OCI-LY3 (cell line): Measurements from ENCODE around the gene CARD14.

Experiments used
- H2AFZ ChIP-seq: fragments of 200-600, 300-600 bp; shearing (Covaris generic); 2 replicates; pipeline ENCODE4 v1.6.0; 2014; ENCODE audit warnings: antibody characterized with exemption, low read depth, low read length
- H3K27ac ChIP-seq: fragments of 200-600, 300-600 bp; sonication (generic); 2 replicates; pipeline ENCODE4 v1.5.1; 2014; ENCODE audit warnings: mild to moderate bottlenecking, low read length, moderate library complexity, mixed read lengths
- H3K27me3 ChIP-seq: fragments of 200-600, 300-600 bp; sonication (generic); 2 replicates; pipeline ENCODE4 v1.6.1; 2014; ENCODE audit warnings: low read depth, low read length, mixed read lengths
- H3K36me3 ChIP-seq: fragments of 200-600, 300-600 bp; sonication (generic); replicated peaks from 2 replicates; pipeline ENCODE3; 2014; ENCODE audit warnings: low read depth, low read length, mixed read lengths
- H3K4me1 ChIP-seq: fragments of 300-600, 200-600 bp; sonication (generic); 2 replicates; pipeline ENCODE4 v1.6.1; 2014; ENCODE audit warnings: low read length, mixed read lengths
- H3K4me2 ChIP-seq: fragments of 200-600, 300-600 bp; sonication (generic); 2 replicates; pipeline ENCODE4 v1.6.1; 2014; ENCODE audit warnings: low read length, mixed read lengths
- H3K4me3 ChIP-seq: fragments of 300-600, 200-600 bp; sonication (generic); 2 replicates; pipeline ENCODE4 v1.5.1; 2014; ENCODE audit warnings: antibody characterized with exemption, mild to moderate bottlenecking, low read length, moderate library complexity
- H3K79me2 ChIP-seq: fragments of 300-600, 200-600 bp; shearing (Covaris generic); 2 replicates; pipeline ENCODE4 v1.6.1; 2014; ENCODE audit warnings: mild to moderate bottlenecking, low read length, mixed read lengths
- H3K9ac ChIP-seq: fragments of 300-600, 200-600 bp; shearing (Covaris generic); 2 replicates; pipeline ENCODE4 v1.6.0; 2014; ENCODE audit warnings: mild to moderate bottlenecking, low read length, moderate library complexity
- H3K9me3 ChIP-seq: fragments of 200-600, 300-600 bp; shearing (Covaris generic); 2 replicates; pipeline ENCODE4 v1.6.1; 2014; ENCODE audit warnings: low read length, mixed read lengths; ENCODE audit not compliant: insufficient read depth
- H4K20me1 ChIP-seq: fragments of 200-600, 300-600 bp; sonication (generic); 2 replicates; pipeline ENCODE4 v1.6.1; 2016; ENCODE audit warnings: low read length, mixed read lengths; ENCODE audit not compliant: insufficient read depth
- CTCF ChIP-seq: fragments of 200-600, 300-600 bp; sonication (generic); IDR thresholded peaks from 2 replicates; pipeline ENCODE4 v1.5.1; 2014; ENCODE audit warnings: antibody characterized with exemption, low read length, low read depth
- EZH2phosphoT487 ChIP-seq: fragments of 200-600 bp; shearing (Covaris generic); IDR thresholded peaks from 2 replicates; pipeline ENCODE4 v1.6.1; 2018; ENCODE audit warnings: antibody characterized with exemption, mixed run types, low read depth

CARD14 gene

GRCh38 chr17:80229011-80229410, 59.2 kb downstream of the CARD14 start:
- H2AFZ ChIP-seq = no peak overlapping the region
- no peak overlapping the region for H3K4me3 ChIP-seq
- no peaks in the 10 kb centered on the region for H3K4me1 ChIP-seq
- no peak overlapping the region for H3K27ac ChIP-seq
- no peaks in the 10 kb centered on the region for H3K79me2 ChIP-seq
- no peaks in the 10 kb centered on the region for H3K27me3 ChIP-seq
- H4K20me1 ChIP-seq = no peaks in the 10 kb centered on the region
- no peak overlapping the region for H3K9ac ChIP-seq
- no peak for TF ChIP-seq CTCF
- TF ChIP-seq EZH2phosphoT487 = no peak
- H3K4me2 ChIP-seq = no peak overlapping the region
- peaks cover 16% of the 10 kb centered on the region for H3K36me3 ChIP-seq
- H3K9me3 ChIP-seq = peaks cover 13% of the 10 kb centered on the region; the same call in 1 of the 2 replicates

GRCh38 chr17:80232438-80232837, 62.6 kb downstream of the CARD14 start:
- Histone ChIP-seq H4K20me1 (no peaks in the 10 kb centered on the region), H3K9me3 (peaks cover 13% of the 10 kb centered on the region; the same call in 1 of the 2 replicates), H3K79me2 (no peaks in the 10 kb centered on the region), H3K4me2 (no peak overlapping the region), H3K27ac (no peak overlapping the region), H3K4me3 (no peak overlapping the region), H3K27me3 (no peaks in the 10 kb centered on the region), H3K9ac (no peak overlapping the region), H2AFZ (no peak overlapping the region), H3K36me3 (peaks cover 16% of the 10 kb centered on the region), H3K4me1 (no peaks in the 10 kb centered on the region)
- TF ChIP-seq EZH2phosphoT487 (no peak), CTCF (no peak)

GRCh38 chr17:80233202-80233601, 63.4 kb downstream of the CARD14 start:
- no peaks in the 10 kb centered on the region for H3K4me1 ChIP-seq
- H3K79me2 ChIP-seq = no peaks in the 10 kb centered on the region
- H3K27me3 ChIP-seq = no peaks in the 10 kb centered on the region
- no peak overlapping the region for H3K4me2 ChIP-seq
- no peak for TF ChIP-seq EZH2phosphoT487
- no peak for TF ChIP-seq CTCF
- H3K9ac ChIP-seq = no peak overlapping the region
- H4K20me1 ChIP-seq = no peaks in the 10 kb centered on the region
- H3K9me3 ChIP-seq = peaks cover 13% of the 10 kb centered on the region; the same call in 1 of the 2 replicates
- no peak overlapping the region for H3K27ac ChIP-seq
- peaks cover 16% of the 10 kb centered on the region for H3K36me3 ChIP-seq
- H3K4me3 ChIP-seq = no peak overlapping the region
- no peak overlapping the region for H2AFZ ChIP-seq

- Histone ChIP-seq H3K4me3 (no peak overlapping the region), H2AFZ (no peak overlapping the region), H3K4me1 (no peaks in the 10 kb centered on the region), H3K79me2 (no peaks in the 10 kb centered on the region), H3K36me3 (peaks cover 10% of the 10 kb centered on the region), H3K4me2 (no peak overlapping the region), H3K9me3 (peaks cover 11% of the 10 kb centered on the region; the same call in 1 of the 2 replicates), H3K27me3 (no peaks in the 10 kb centered on the region), H4K20me1 (no peaks in the 10 kb centered on the region), H3K27ac (no peak overlapping the region), H3K9ac (no peak overlapping the region)
- TF ChIP-seq EZH2phosphoT487 = no peak
- no peak for TF ChIP-seq CTCF
These were observed 67.1 kb downstream of the CARD14 start for GRCh38 chr17:80236911-80237310.
